ENCODE results near the gene SHISAL1. TPM values are rescaled to one million over a fixed set of nuclear protein-coding genes. Genes with fewer than 3 reads are reported as not detected.

Gene SHISAL1
- polyA plus RNA-seq, 1 donor (not counting 4 experiments of a cell fraction or from before 2014, with no cell fraction given), result 0.24 TPM

DNA sequence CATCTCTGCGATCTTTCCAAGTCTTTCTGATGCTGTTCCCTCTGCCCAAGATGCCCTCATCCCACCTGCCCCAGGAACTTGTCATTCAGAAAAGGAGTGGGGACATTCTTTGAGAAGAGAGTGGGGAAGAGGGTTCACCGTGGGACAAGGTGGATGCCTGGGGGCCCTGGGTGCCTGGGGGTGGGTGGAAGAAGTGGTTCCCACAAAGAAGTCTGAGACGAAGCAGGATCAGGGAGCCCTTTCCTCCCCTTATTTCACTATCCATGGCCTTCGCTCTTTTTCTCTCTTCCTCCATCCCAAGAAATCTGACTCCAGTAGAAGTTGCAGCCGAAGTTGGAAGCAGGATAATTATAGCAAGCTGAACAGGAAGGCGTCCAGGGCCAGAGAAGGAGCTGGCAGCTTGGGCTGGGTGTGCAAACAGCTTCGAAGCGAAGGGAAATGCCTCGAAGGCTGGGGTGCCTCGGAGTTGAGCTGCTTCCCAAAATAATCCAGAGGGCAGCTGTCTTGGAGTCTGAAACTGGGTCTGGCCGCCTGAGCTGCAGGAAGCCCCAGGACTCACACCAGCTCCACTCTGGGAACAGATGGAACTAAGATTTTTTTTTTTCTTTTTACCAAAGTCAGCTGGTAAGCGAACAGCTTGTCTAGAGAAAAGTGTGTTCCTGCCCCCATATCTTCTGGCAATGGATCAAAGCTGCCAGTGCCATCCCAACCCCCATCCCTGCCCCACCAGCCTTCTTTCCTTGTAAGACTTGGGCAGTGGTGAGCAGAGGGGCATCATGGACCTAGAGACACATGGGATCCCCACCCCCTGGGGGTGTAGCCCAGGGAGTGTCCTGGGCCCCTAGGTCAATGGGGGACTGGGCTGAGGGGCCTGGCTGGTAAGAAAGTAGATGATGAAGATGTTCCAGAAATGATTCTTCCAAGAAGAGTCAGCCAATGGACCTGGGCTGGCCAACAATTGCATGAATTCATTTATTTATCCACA is 100.5 kb downstream of the SHISAL1 start:
- no peak overlapping the region for H3K4me3 ChIP-seq (ENCODE audit: control insufficient read depth in 2 of 3, extremely low read depth in 1 of 3, insufficient read depth in 2 of 3, low read depth in 1 of 3, low read length in 3 of 3)
- H3K79me2 ChIP-seq (ENCODE audit: control insufficient read depth, insufficient read depth, low read length), result no peaks in the 10 kb centered on the region
- TF ChIP-seq EZH2 (IDR thresholded peaks at IDR 0.05; ENCODE audit: low read length) (no peak), CTCF (optimal IDR thresholded peaks at IDR 0.05 in 1 of 3, IDR thresholded peaks at IDR 0.05 in 1 of 3, conservative IDR thresholded peaks at IDR 0.05 in 1 of 3; ENCODE audit: extremely low read depth in 1 of 3, insufficient read depth in 2 of 3, low read length in 3 of 3) (no peak)
- dilution Hi-C loops (cut with MboI; ENCODE audit: extremely low pct_ligation_motif_present, low sequenced_read_pairs), result no loop called here
- H3K27me3 ChIP-seq (ENCODE audit: control insufficient read depth, extremely low read depth, insufficient read depth, low read length), result peaks cover 18% of the 10 kb centered on the region
- no peak overlapping the region for H3K4me2 ChIP-seq (ENCODE audit: control insufficient read depth, extremely low read depth, insufficient read depth, low read depth, low read length)
- H3K9ac ChIP-seq (ENCODE audit: control insufficient read depth, extremely low read depth, insufficient read depth, low read length), result no peak overlapping the region
- H2AFZ ChIP-seq (ENCODE audit: control insufficient read depth, low read length), result no peak overlapping the region
- FAIRE-seq, result no peak
- no peaks in the 10 kb centered on the region for H3K9me3 ChIP-seq (ENCODE audit: control insufficient read depth, low read depth, low read length)
- H3K4me1 ChIP-seq (ENCODE audit: control insufficient read depth, extremely low read depth, insufficient read depth, low read length), result no peaks in the 10 kb centered on the region
- H3K9me1 ChIP-seq (ENCODE audit: control insufficient read depth, extremely low read depth, insufficient read depth, low read length), result no peaks in the 10 kb centered on the region
- no peaks in the 10 kb centered on the region for H3K36me3 ChIP-seq (ENCODE audit: control insufficient read depth in 2 of 2, extremely low read depth in 1 of 2, insufficient read depth in 2 of 2, low read length in 2 of 2)
- no peak overlapping the region for H3K27ac ChIP-seq (ENCODE audit: control insufficient read depth, insufficient read depth, low read length)
- DNase-seq (ENCODE audit: low read depth, low spot score), result no peak
- H4K20me1 ChIP-seq (ENCODE audit: control insufficient read depth, extremely low read depth, insufficient read depth, low read length), result no peaks in the 10 kb centered on the region

GRCh38 chr22:44211256-44211945 is 101.3 kb downstream of the SHISAL1 start:
- TF ChIP-seq EZH2 (IDR thresholded peaks at IDR 0.05; ENCODE audit: low read length) (no peak), CTCF (optimal IDR thresholded peaks at IDR 0.05 in 1 of 3, IDR thresholded peaks at IDR 0.05 in 1 of 3, conservative IDR thresholded peaks at IDR 0.05 in 1 of 3; ENCODE audit: extremely low read depth in 1 of 3, insufficient read depth in 2 of 3, low read length in 3 of 3) (no peak)
- Histone ChIP-seq H2AFZ (ENCODE audit: control insufficient read depth, low read length) (no peak overlapping the region), H3K79me2 (ENCODE audit: control insufficient read depth, insufficient read depth, low read length) (no peaks in the 10 kb centered on the region), H3K27me3 (ENCODE audit: control insufficient read depth, extremely low read depth, insufficient read depth, low read length) (peaks cover 18% of the 10 kb centered on the region), H3K9ac (ENCODE audit: control insufficient read depth, extremely low read depth, insufficient read depth, low read length) (no peak overlapping the region), H3K9me3 (ENCODE audit: control insufficient read depth, low read depth, low read length) (no peaks in the 10 kb centered on the region), H3K27ac (ENCODE audit: control insufficient read depth, insufficient read depth, low read length) (no peak overlapping the region), H4K20me1 (ENCODE audit: control insufficient read depth, extremely low read depth, insufficient read depth, low read length) (no peaks in the 10 kb centered on the region), H3K36me3 (ENCODE audit: control insufficient read depth in 2 of 2, extremely low read depth in 1 of 2, insufficient read depth in 2 of 2, low read length in 2 of 2) (no peaks in the 10 kb centered on the region), H3K4me2 (ENCODE audit: control insufficient read depth, extremely low read depth, insufficient read depth, low read depth, low read length) (no peak overlapping the region), H3K4me3 (ENCODE audit: control insufficient read depth in 2 of 3, extremely low read depth in 1 of 3, insufficient read depth in 2 of 3, low read depth in 1 of 3, low read length in 3 of 3) (no peak overlapping the region), H3K9me1 (ENCODE audit: control insufficient read depth, extremely low read depth, insufficient read depth, low read length) (no peaks in the 10 kb centered on the region), H3K4me1 (ENCODE audit: control insufficient read depth, extremely low read depth, insufficient read depth, low read length) (no peaks in the 10 kb centered on the region)
- FAIRE-seq, result no peak
- dilution Hi-C loops (cut with MboI; ENCODE audit: extremely low pct_ligation_motif_present, low sequenced_read_pairs), result no loop called here
- DNase-seq (ENCODE audit: low read depth, low spot score), result no peak
